SU-DHL-6 (cell line): ENCODE results near the gene XPO6.

ENCODE experiments used
- H2AFZ ChIP-seq: fragments of 200-600 bp; sonication (generic); 2 replicates; pipeline ENCODE4 v1.6.1; 2014; ENCODE audit warnings: low read depth, mild to moderate bottlenecking, moderate library complexity, mixed read lengths, antibody characterized with exemption, low read length; ENCODE audit not compliant: severe bottlenecking
- H3F3A ChIP-seq: fragments of 200-600 bp; shearing (Covaris generic); 2 replicates; pipeline ENCODE4 v1.6.0; 2016; ENCODE audit warnings: antibody characterized with exemption, mild to moderate bottlenecking; ENCODE audit not compliant: insufficient read depth
- H3K27ac ChIP-seq: fragments of 200-600 bp; sonication (generic); 2 replicates; pipeline ENCODE4 v1.5.1; 2016; ENCODE audit warnings: low read depth, mild to moderate bottlenecking, low read length, moderate library complexity, mixed read lengths
- H3K27me3 ChIP-seq: fragments of 200-600 bp; sonication (generic), shearing (Covaris generic); 2 replicates; pipeline ENCODE4 v1.6.0; 2014; ENCODE audit warnings: mild to moderate bottlenecking, low read length
- H3K36me3 ChIP-seq: fragments of 200-600 bp; sonication (generic); 2 replicates; pipeline ENCODE4 v1.6.1; 2014; ENCODE audit warnings: mild to moderate bottlenecking, low read length, mixed read lengths
- H3K4me2 ChIP-seq: fragments of 300-600, 200-600 bp; shearing (Covaris generic), sonication (generic); 2 replicates; pipeline ENCODE4 v1.6.0; 2014; ENCODE audit warnings: low read length, low read depth, mild to moderate bottlenecking; ENCODE audit not compliant: poor library complexity, severe bottlenecking
- H3K4me3 ChIP-seq: fragments of 200-600 bp; sonication (generic); 2 replicates; pipeline ENCODE4 v1.5.1; 2014; ENCODE audit warnings: antibody characterized with exemption, low read length, mild to moderate bottlenecking, mixed read lengths; ENCODE audit not compliant: insufficient read depth, poor library complexity, severe bottlenecking
- H3K79me2 ChIP-seq: fragments of 200-600 bp; sonication (generic); 2 replicates; pipeline ENCODE4 v1.6.1; 2014; ENCODE audit warnings: mild to moderate bottlenecking, low read length, moderate library complexity; ENCODE audit not compliant: insufficient read depth
- H3K9ac ChIP-seq: fragments of 200-600 bp; sonication (generic); 2 replicates; pipeline ENCODE4 v1.7.0; 2014; ENCODE audit warnings: mild to moderate bottlenecking, low read length
- H3K9me2 ChIP-seq: fragments of 200-600 bp; sonication (generic); replicated peaks from 2 replicates; pipeline ENCODE4 v1.6.1; 2014; ENCODE audit warnings: low read length; ENCODE audit not compliant: insufficient read depth
- H3K9me3 ChIP-seq: fragments of 200-600 bp; sonication (generic); 2 replicates; pipeline ENCODE4 v1.6.1; 2014; ENCODE audit warnings: low read length, mixed read lengths; ENCODE audit not compliant: insufficient read depth
- H4K20me1 ChIP-seq: fragments of 200-600 bp; sonication (generic); 2 replicates; pipeline ENCODE4 v1.6.1; 2014; ENCODE audit warnings: low read depth, mild to moderate bottlenecking, antibody characterized with exemption, low read length, moderate library complexity, mixed read lengths
- CTCF ChIP-seq: fragments of 200-600 bp; sonication (generic); IDR thresholded peaks from one replicate; pipeline ENCODE4 v1.5.1; 2017; ENCODE audit warnings: antibody characterized with exemption, mild to moderate bottlenecking, low read length, moderate library complexity; ENCODE audit not compliant: insufficient read depth, poor library complexity, severe bottlenecking
- EZH2phosphoT487 ChIP-seq: fragments of 200-600 bp; sonication (generic), shearing (Covaris generic); conservative IDR thresholded peaks from 2 replicates; pipeline ENCODE4 v1.6.1; 2018; ENCODE audit warnings: mild to moderate bottlenecking, antibody characterized with exemption, low read length, moderate library complexity, mixed read lengths

XPO6 gene

GRCh38 chr16:28182801-28183200 lies 29.0 kb downstream of the XPO6 start:
- no peaks in the 10 kb centered on the region for H3K9me2 ChIP-seq
- no peak overlapping the region for H3K9ac ChIP-seq
- no peak overlapping the region for H3K27ac ChIP-seq
- no peak for TF ChIP-seq CTCF
- TF ChIP-seq EZH2phosphoT487 = no peak
- peaks cover 16% of the 10 kb centered on the region; the same call in 1 of the 2 replicates for H4K20me1 ChIP-seq
- H2AFZ ChIP-seq = no peak overlapping the region
- H3K4me3 ChIP-seq = no peak overlapping the region
- peaks cover 99% of the 10 kb centered on the region for H3K79me2 ChIP-seq
- H3K4me2 ChIP-seq = no peak overlapping the region
- H3K27me3 ChIP-seq = no peaks in the 10 kb centered on the region
- peaks cover 6% of the 10 kb centered on the region; the same call in 1 of the 2 replicates for H3K36me3 ChIP-seq
- H3F3A ChIP-seq = no peaks in the 10 kb centered on the region
- H3K9me3 ChIP-seq = no peaks in the 10 kb centered on the region

- Histone ChIP-seq H3K27ac (no peak overlapping the region), H2AFZ (no peak overlapping the region), H4K20me1 (peaks cover 14% of the 10 kb centered on the region; the same call in 1 of the 2 replicates), H3K9me3 (no peaks in the 10 kb centered on the region), H3K4me2 (no peak overlapping the region), H3K4me3 (no peak overlapping the region), H3F3A (no peaks in the 10 kb centered on the region), H3K9me2 (no peaks in the 10 kb centered on the region), H3K27me3 (no peaks in the 10 kb centered on the region), H3K79me2 (peaks cover 99% of the 10 kb centered on the region), H3K9ac (no peak overlapping the region), H3K36me3 (peaks cover 10% of the 10 kb centered on the region; the same call in 1 of the 2 replicates)
- TF ChIP-seq CTCF (no peak), EZH2phosphoT487 (no peak)
Observed at GRCh38 chr16:28182183-28182582, 29.6 kb downstream of the XPO6 start.

- peaks cover 14% of the 10 kb centered on the region; the same call in 1 of the 2 replicates for H4K20me1 ChIP-seq
- no peak for TF ChIP-seq CTCF
- TF ChIP-seq EZH2phosphoT487 = no peak
- H3K36me3 ChIP-seq = peaks cover 15% of the 10 kb centered on the region; the same call in 1 of the 2 replicates
- H3F3A ChIP-seq = no peaks in the 10 kb centered on the region
- no peaks in the 10 kb centered on the region for H3K27me3 ChIP-seq
- H3K9ac ChIP-seq = no peak overlapping the region
- H3K9me2 ChIP-seq = no peaks in the 10 kb centered on the region
- no peak overlapping the region for H3K4me3 ChIP-seq
- no peak overlapping the region for H3K4me2 ChIP-seq
- H2AFZ ChIP-seq = no peak overlapping the region
- H3K9me3 ChIP-seq = no peaks in the 10 kb centered on the region
- H3K27ac ChIP-seq = no peak overlapping the region
- peaks cover 98% of the 10 kb centered on the region for H3K79me2 ChIP-seq
Observed at GRCh38 chr16:28181515-28181914, 30.2 kb downstream of the XPO6 start.
